NCI-H510A treated with DMSO at 0.1 percent for 48 hours (cell line): Measurements from ENCODE around the gene CHMP2A.
"Not testable (repeated sequence)": the region's sequence is repeated elsewhere in the genome, so short reads cannot be mapped to it uniquely, and the experiment has no call there.

Experiments used
- DNase-seq: peaks from one replicate; lab custom pipeline; 2025; lab: John Stamatoyannopoulos, UW

Gene CHMP2A

GRCh38 chr19:58555369-58555885 is 522 bp upstream of the CHMP2A start:
- no peak for DNase-seq

GRCh38 chr19:58553799-58554493 is 959 bp downstream of the CHMP2A start:
- no peak for DNase-seq

GRCh38 chr19:58552655-58553054 is 2.2 kb downstream of the CHMP2A start:
- DNase-seq: no peak

- no peak for DNase-seq
Measured at GRCh38 chr19:58551577-58552471, 3.1 kb downstream of the CHMP2A start.

- DNase-seq: no peak
Measured at GRCh38 chr19:58551123-58551497, 3.8 kb downstream of the CHMP2A start.

GRCh38 chr19:58550362-58551122 is 4.4 kb downstream of the CHMP2A start:
- DNase-seq: no peak

- DNase-seq: no peak
Measured at GRCh38 chr19:58549664-58550361, 5.1 kb downstream of the CHMP2A start.

GRCh38 chr19:58548859-58549663 is 5.8 kb downstream of the CHMP2A start:
- DNase-seq: no peak

- DNase-seq: no peak
Measured at GRCh38 chr19:58547323-58548312, 7.3 kb downstream of the CHMP2A start.

GRCh38 chr19:58546019-58546530 is 8.8 kb downstream of the CHMP2A start:
- no peak for DNase-seq

GRCh38 chr19:58545286-58546018 is 9.5 kb downstream of the CHMP2A start:
- DNase-seq: no peak

- DNase-seq: no peak
Measured at GRCh38 chr19:58544591-58545285, 10.2 kb downstream of the CHMP2A start.

- DNase-seq: no peak
Measured at GRCh38 chr19:58543826-58544590, 10.9 kb downstream of the CHMP2A start, which contains the start of gene TRIM28. TRIM28 (plus strand) TSS chr19:58544064; CDS start chr19:58544758, 694 bp downstream.

- DNase-seq: not testable (repeated sequence)
Measured at GRCh38 chr19:58542641-58543372, 12.1 kb downstream of the CHMP2A start.

GRCh38 chr19:58539169-58539559 is 15.7 kb downstream of the CHMP2A start:
- not testable (repeated sequence) for DNase-seq
